OCI-LY7 (cell line): ENCODE data around the gene SLC25A47. TPM values are rescaled to one million over a fixed set of nuclear protein-coding genes. Genes with fewer than 3 reads are reported as not detected.

ENCODE experiments used
- BruUV-seq: library from RNA; stranded (reverse); fragments of 400-500 nt; replicated peaks from 2 replicates; lab custom pipeline; 2021; lab: Mats Ljungman, UMichigan
- CTCF ChIA-PET: fragments of 300-600 bp; sonication (Branson Sonifier 250); formaldehyde crosslinking; loops from one replicate; lab custom pipeline; 2022; ENCODE audit warnings: antibody characterized with exemption; ENCODE audit not compliant: unreplicated experiment; lab: Charles Lee
- POLR2A ChIA-PET: fragments of 300-600 bp; sonication (Branson Sonifier 250); formaldehyde crosslinking; loops from one replicate; lab custom pipeline; 2022; ENCODE audit warnings: antibody characterized with exemption; lab: Charles Lee
- DNase-seq: peaks from one replicate; pipeline ENCODE4 v3.0.0-alpha.2; 2015; ENCODE audit warnings: low spot score
- H2AFZ ChIP-seq: fragments of 200-600 bp; sonication (generic), shearing (Covaris generic); 2 replicates; pipeline ENCODE4 v1.6.1; 2014; ENCODE audit warnings: mild to moderate bottlenecking, antibody characterized with exemption, low read length, moderate library complexity
- H3K27ac ChIP-seq: fragments of 200-600 bp; sonication (generic); 2 replicates; pipeline ENCODE4 v1.5.1; 2014; ENCODE audit warnings: mixed run types, low read depth, mild to moderate bottlenecking, moderate library complexity, low read length, inconsistent platforms; ENCODE audit not compliant: poor library complexity, severe bottlenecking
- H3K36me3 ChIP-seq: fragments of 200-600 bp; sonication (generic); 2 replicates; pipeline ENCODE4 v1.6.1; 2014; ENCODE audit warnings: mild to moderate bottlenecking, antibody characterized with exemption, low read length, moderate library complexity, mixed read lengths; ENCODE audit not compliant: insufficient read depth
- H3K4me1 ChIP-seq: fragments of 200-600 bp; sonication (generic); 2 replicates; pipeline ENCODE4 v1.5.1; 2014; ENCODE audit warnings: mild to moderate bottlenecking, low read length; ENCODE audit not compliant: insufficient read depth, poor library complexity, severe bottlenecking
- H3K4me2 ChIP-seq: fragments of 200-600 bp; sonication (generic); 2 replicates; pipeline ENCODE4 v1.6.1; 2014; ENCODE audit warnings: mild to moderate bottlenecking, low read length
- H3K4me3 ChIP-seq: fragments of 200-600 bp; sonication (generic); 2 replicates; pipeline ENCODE4 v1.5.1; 2014; ENCODE audit warnings: mild to moderate bottlenecking, low read depth, low read length; ENCODE audit not compliant: poor library complexity, severe bottlenecking
- H3K79me2 ChIP-seq: fragments of 200-600 bp; sonication (generic); 2 replicates; pipeline ENCODE4 v1.6.1; 2016; ENCODE audit warnings: low read depth, mild to moderate bottlenecking, low read length, moderate library complexity, mixed read lengths; ENCODE audit not compliant: insufficient read depth
- H3K9me2 ChIP-seq: fragments of 200-600 bp; sonication (generic); 2 replicates; pipeline ENCODE4 v1.6.1; 2016; ENCODE audit warnings: mild to moderate bottlenecking, low read length, mixed read lengths; ENCODE audit not compliant: insufficient read depth
- H3K9me3 ChIP-seq: fragments of 200-600 bp; sonication (generic); 2 replicates; pipeline ENCODE4 v1.6.1; 2014; ENCODE audit warnings: mild to moderate bottlenecking, mixed run types, low read length, mixed read lengths
- H4K20me1 ChIP-seq: fragments of 200-600 bp; sonication (generic); 2 replicates; pipeline ENCODE4 v1.6.1; 2014; ENCODE audit warnings: mild to moderate bottlenecking, antibody characterized with exemption, low read length, moderate library complexity, mixed read lengths; ENCODE audit not compliant: insufficient read depth
- EZH2phosphoT487 ChIP-seq: fragments of 200-600 bp; sonication (generic); IDR thresholded peaks from 2 replicates; pipeline ENCODE4 v1.6.1; 2018; ENCODE audit warnings: low read depth, borderline replicate concordance, mild to moderate bottlenecking, mixed run types, antibody characterized with exemption, low read length, moderate library complexity, mixed read lengths
- intact Hi-C: fragments of 100-400 bp; cut with micrococcal nuclease; formaldehyde crosslinking; loops from one replicate; pipeline ENCODE4 v1.10.0; 2022; ENCODE audit not compliant: unreplicated experiment
- total RNA-seq, 2 experiments: library from RNA; depleted of rRNA in 1 of 2; stranded (reverse); fragments of >200 nt in 1 of 2; shearing (Covaris generic) in 1 of 2; gene quantifications; 2 replicates each; pipeline ENCODE4 v1.2.3, GENCODE V29; 2014 to 2022
- TF ChIP-seq, protein P1 (sequence below): fragments of 200-600 bp; sonication (generic); conservative IDR thresholded peaks from 2 replicates; pipeline ENCODE4 v1.5.1; 2014; ENCODE audit warnings: mild to moderate bottlenecking, antibody characterized with exemption, low read length, moderate library complexity, mixed read lengths

The SLC25A47 gene
- total RNA-seq, 2 experiments from 2014 or later = 0.44 TPM; not detected in 1

DNA sequence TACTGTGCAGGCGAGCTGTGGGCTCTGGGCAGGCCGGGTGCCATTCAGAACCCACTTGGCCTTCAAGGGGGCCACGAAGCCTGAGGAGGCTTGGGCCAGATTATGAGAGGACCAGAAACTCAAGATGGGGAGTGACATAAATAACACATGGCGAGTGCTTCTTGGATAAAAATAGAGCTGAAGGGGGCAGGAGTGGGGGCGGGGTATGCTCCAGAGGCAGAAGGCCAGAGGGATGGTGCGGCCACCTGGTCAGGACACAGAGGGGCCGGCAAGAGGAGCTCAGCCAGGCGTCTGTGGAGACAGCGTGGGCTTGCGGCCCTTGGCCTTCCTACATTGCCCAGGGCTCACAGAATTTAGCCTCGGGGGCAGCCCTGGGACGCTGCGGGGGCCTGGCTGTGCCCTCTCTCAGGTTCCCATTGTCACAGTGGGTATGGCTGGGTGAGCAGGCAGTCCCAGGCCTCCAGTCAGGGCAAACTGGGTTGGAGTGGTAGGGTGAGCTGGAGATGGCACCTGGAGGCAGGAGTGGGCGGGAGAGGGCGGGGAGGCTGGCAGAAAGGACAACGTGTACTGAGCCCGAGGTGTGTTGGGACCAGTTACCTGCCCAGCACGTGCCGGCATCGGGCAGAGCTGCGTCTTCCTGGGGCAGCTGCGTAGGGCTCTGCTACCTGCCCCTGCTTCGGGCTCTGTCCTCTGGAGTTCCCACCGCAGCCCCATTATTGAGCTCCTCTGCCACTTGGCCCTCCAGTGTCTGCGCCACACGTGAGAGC lies 9.5 kb upstream of the SLC25A47 start:
- H4K20me1 ChIP-seq = no peaks in the 10 kb centered on the region
- H2AFZ ChIP-seq = no peak overlapping the region
- DNase-seq = no peak
- intact Hi-C loops = no loop called here
- no TSS peak for BruUV-seq
- no peak overlapping the region for H3K4me2 ChIP-seq
- TF ChIP-seq EZH2phosphoT487 = no peak
- TF ChIP-seq, protein P1, sequence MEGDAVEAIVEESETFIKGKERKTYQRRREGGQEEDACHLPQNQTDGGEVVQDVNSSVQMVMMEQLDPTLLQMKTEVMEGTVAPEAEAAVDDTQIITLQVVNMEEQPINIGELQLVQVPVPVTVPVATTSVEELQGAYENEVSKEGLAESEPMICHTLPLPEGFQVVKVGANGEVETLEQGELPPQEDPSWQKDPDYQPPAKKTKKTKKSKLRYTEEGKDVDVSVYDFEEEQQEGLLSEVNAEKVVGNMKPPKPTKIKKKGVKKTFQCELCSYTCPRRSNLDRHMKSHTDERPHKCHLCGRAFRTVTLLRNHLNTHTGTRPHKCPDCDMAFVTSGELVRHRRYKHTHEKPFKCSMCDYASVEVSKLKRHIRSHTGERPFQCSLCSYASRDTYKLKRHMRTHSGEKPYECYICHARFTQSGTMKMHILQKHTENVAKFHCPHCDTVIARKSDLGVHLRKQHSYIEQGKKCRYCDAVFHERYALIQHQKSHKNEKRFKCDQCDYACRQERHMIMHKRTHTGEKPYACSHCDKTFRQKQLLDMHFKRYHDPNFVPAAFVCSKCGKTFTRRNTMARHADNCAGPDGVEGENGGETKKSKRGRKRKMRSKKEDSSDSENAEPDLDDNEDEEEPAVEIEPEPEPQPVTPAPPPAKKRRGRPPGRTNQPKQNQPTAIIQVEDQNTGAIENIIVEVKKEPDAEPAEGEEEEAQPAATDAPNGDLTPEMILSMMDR = no peak
- no peaks in the 10 kb centered on the region for H3K9me2 ChIP-seq
- POLR2A ChIA-PET = interaction anchor here (0.5 to 0.6 kb wide), 2 partner anchors 41 to 289 kb away, joined by 3 read pairs; no protein-coding TSS in a partner anchor
- H3K9me3 ChIP-seq = no peaks in the 10 kb centered on the region
- H3K36me3 ChIP-seq = no peaks in the 10 kb centered on the region
- CTCF ChIA-PET = no interaction called here
- H3K79me2 ChIP-seq = no peaks in the 10 kb centered on the region
- no peak overlapping the region for H3K27ac ChIP-seq
- H3K4me3 ChIP-seq = no peak overlapping the region
- H3K4me1 ChIP-seq = peaks cover 19% of the 10 kb centered on the region

DNA sequence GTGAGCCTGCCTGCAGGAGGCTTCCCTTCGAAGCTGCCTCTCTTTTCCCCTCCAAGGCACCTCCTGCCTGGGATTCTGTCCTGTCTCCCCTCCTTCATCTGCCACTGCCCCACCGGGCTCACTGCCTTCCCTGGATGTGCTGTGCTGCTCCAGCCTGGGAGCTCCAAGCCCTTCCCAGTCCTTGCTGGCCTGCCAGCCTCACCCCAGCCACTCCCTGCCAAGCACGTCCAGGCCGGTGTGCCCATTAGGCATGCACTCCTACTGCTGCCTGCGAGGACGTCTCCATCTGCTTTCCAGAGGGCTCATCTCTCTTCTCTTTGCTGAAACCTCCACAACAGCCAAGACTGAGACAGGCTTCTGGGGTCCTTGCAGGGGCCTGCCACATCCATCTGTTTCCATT lies 8.4 kb upstream of the SLC25A47 start:
- Histone ChIP-seq H3K4me2 (no peak overlapping the region), H3K9me3 (no peaks in the 10 kb centered on the region), H3K4me1 (peaks cover 19% of the 10 kb centered on the region), H3K4me3 (no peak overlapping the region), H2AFZ (no peak overlapping the region), H3K27ac (no peak overlapping the region), H4K20me1 (no peaks in the 10 kb centered on the region), H3K9me2 (no peaks in the 10 kb centered on the region), H3K36me3 (no peaks in the 10 kb centered on the region), H3K79me2 (no peaks in the 10 kb centered on the region)
- BruUV-seq = no TSS peak
- ChIA-PET POLR2A (no interaction called here), CTCF (no interaction called here)
- no peak for DNase-seq
- TF ChIP-seq, protein P1 = no peak
- TF ChIP-seq EZH2phosphoT487 = no peak
- intact Hi-C loops = no loop called here

DNA sequence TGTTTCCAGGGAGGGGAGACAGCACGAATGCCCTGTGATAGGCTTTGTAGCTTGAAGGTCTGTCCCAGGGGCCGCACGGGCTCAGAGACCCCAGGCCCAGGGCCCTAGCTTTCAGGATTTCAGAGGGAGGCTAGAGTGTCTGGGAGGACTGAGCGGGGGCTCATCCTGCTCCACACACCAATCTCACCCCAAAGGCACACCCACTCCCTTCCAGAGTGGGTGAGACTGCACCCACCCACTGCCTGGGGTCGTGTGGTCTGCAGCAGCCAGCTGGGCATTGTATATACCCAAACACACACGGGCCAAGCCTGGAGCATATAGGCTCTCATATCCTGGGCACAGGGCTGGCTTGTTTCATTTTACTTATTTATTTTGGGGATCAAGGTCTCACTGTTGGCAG lies 5.8 kb upstream of the SLC25A47 start:
- POLR2A ChIA-PET = no interaction called here
- Histone ChIP-seq H3K9me3 (no peaks in the 10 kb centered on the region), H3K36me3 (no peaks in the 10 kb centered on the region), H3K79me2 (no peaks in the 10 kb centered on the region), H3K4me2 (peak overlapping the region; percentile 47; the same call in 1 of the 2 replicates), H3K4me1 (peaks cover 12% of the 10 kb centered on the region), H3K4me3 (no peak overlapping the region), H3K27ac (no peak overlapping the region), H4K20me1 (no peaks in the 10 kb centered on the region), H3K9me2 (no peaks in the 10 kb centered on the region), H2AFZ (peak overlapping the region; percentile 81; the same call in 1 of the 2 replicates)
- DNase-seq = no peak
- TF ChIP-seq, protein P1 = no peak
- TF ChIP-seq EZH2phosphoT487 = no peak
- no TSS peak for BruUV-seq
- intact Hi-C loops = no loop called here
- CTCF ChIA-PET = no interaction called here
